AG04450 (cell line): ENCODE measurements around the gene NOL3. TPM values are rescaled to one million over a fixed set of nuclear protein-coding genes. Genes with fewer than 3 reads are reported as not detected.

Experiments used
- CTCF ChIA-PET: fragments of 300-600, 350-600 bp; formaldehyde crosslinking; extraction: SDS; loops from one replicate; lab custom pipeline; 2022; ENCODE audit warnings: antibody characterized with exemption, inconsistent platforms; lab: Charles Lee
- POLR2A ChIA-PET: fragments of 350-600 bp; formaldehyde crosslinking; extraction: SDS; loops from one replicate; lab custom pipeline; 2021; ENCODE audit warnings: antibody characterized with exemption, inconsistent platforms; lab: Yijun Ruan, JAX
- DNase-seq: peaks from one replicate; pipeline ENCODE4 v3.0.0-alpha.2; 2011; ENCODE audit warnings: low read depth, low spot score
- H3K27ac ChIP-seq: one replicate; pipeline ENCODE4 v1.5.1; 2012; ENCODE audit warnings: low read depth, low read length, control low read depth
- H3K27me3 ChIP-seq: one replicate; pipeline ENCODE4 v1.6.0; 2012; ENCODE audit warnings: low read length; ENCODE audit not compliant: control insufficient read depth, insufficient read depth
- H3K4me3 ChIP-seq: 2 replicates; pipeline ENCODE4 v1.5.1; 2011; ENCODE audit warnings: mild to moderate bottlenecking, low read depth, low read length, control low read depth
- H3K9me3 ChIP-seq: 2 replicates; pipeline ENCODE4 v1.5.1; 2012; ENCODE audit warnings: low read length; ENCODE audit not compliant: control insufficient read depth, insufficient read depth
- polyA plus RNA-seq: library from polyadenylated mRNA; depleted of rRNA; stranded (reverse); fragments of >200 nt; gene quantifications from 2 replicates; pipeline ENCODE4 v1.2.3, GENCODE V29; 2011
- TF ChIP-seq, protein P1 (sequence below): IDR thresholded peaks from 2 replicates; pipeline ENCODE4 v1.5.1; 2011; ENCODE audit warnings: low read depth, low read length, control low read depth, inconsistent platforms

The NOL3 gene
- polyA plus RNA-seq, 1 experiment, result 8.2 TPM

DNA sequence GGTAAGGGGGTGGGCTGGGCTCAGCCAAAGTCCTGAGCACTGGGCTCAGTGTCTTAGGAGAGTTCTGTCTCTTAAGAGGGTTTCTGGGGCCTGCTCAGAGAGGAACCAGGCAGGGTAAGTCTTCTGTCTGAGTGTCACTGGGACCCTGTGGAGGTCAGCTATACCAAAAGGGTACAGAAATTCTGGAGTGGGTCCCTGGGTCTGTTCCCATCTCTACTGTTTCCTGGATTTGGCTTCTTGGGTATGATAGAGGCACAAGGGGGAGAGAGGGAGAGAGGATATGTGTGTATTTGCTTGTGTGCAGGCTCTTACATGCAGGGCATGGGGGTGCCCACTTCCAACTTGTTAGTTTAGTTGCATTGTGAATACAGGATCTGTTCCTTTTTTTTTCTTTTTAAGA is 23.2 kb downstream of the NOL3 start:
- Histone ChIP-seq H3K27ac (no peak overlapping the region), H3K9me3 (no peaks in the 10 kb centered on the region; the same call in 1 of the 2 replicates), H3K27me3 (no peaks in the 10 kb centered on the region), H3K4me3 (peak overlapping the region; percentile 98)
- DNase-seq, result no peak
- POLR2A ChIA-PET, result no interaction called here
- CTCF ChIA-PET, result interaction anchor here (0.9 kb wide), 1 partner anchor 288 kb away, joined by 3 read pairs; the partner anchor contains the start of gene ATP6V0D1
- TF ChIP-seq, protein P1, sequence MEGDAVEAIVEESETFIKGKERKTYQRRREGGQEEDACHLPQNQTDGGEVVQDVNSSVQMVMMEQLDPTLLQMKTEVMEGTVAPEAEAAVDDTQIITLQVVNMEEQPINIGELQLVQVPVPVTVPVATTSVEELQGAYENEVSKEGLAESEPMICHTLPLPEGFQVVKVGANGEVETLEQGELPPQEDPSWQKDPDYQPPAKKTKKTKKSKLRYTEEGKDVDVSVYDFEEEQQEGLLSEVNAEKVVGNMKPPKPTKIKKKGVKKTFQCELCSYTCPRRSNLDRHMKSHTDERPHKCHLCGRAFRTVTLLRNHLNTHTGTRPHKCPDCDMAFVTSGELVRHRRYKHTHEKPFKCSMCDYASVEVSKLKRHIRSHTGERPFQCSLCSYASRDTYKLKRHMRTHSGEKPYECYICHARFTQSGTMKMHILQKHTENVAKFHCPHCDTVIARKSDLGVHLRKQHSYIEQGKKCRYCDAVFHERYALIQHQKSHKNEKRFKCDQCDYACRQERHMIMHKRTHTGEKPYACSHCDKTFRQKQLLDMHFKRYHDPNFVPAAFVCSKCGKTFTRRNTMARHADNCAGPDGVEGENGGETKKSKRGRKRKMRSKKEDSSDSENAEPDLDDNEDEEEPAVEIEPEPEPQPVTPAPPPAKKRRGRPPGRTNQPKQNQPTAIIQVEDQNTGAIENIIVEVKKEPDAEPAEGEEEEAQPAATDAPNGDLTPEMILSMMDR, result no peak

DNA sequence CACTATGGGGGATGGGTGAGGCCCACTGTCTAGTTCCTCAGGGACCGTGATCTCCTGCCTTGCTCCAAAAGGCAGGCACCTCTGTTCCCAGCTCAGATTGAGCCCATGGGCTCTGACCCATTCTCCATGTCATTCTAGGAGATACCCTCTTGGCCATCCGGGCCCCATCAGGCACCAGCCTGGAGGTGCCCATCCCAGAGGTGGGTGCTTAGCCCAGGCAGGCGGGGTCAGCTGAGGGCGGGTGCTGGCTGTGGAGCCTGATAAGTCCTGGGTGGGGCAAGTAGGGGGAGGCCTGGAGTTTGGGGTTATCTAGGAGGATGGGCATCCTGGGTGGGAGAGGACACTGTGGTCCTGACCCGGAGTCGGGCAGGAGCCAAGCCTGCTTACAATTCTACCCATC is 23.9 kb downstream of the NOL3 start:
- ChIA-PET CTCF (no interaction called here), POLR2A (no interaction called here)
- Histone ChIP-seq H3K27ac (no peak overlapping the region), H3K9me3 (no peaks in the 10 kb centered on the region; the same call in 1 of the 2 replicates), H3K27me3 (no peaks in the 10 kb centered on the region), H3K4me3 (no peak overlapping the region)
- no peak for DNase-seq
- TF ChIP-seq, protein P1, result no peak

DNA sequence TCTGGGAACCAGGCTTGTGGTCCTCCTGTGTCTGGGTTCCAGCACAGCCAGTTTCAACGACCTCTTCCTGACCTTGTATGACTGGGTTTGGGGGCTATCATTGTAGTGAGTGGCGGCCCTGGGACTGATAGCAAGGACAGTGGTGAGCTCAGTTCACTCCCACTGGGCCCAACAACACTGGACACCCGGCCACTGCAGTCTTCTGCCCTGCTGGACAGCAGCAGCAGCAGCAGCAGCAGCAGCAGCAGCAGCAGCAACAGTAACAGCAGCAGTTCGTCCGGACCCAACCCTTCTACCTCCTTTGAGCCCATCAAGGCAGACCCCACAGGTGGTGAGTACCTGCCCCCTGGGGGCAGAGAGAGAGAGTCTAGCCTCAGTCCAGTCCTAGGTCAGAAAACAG is 25.3 kb downstream of the NOL3 start:
- POLR2A ChIA-PET, result no interaction called here
- Histone ChIP-seq H3K9me3 (no peaks in the 10 kb centered on the region; the same call in 1 of the 2 replicates), H3K4me3 (no peak overlapping the region)

DNA sequence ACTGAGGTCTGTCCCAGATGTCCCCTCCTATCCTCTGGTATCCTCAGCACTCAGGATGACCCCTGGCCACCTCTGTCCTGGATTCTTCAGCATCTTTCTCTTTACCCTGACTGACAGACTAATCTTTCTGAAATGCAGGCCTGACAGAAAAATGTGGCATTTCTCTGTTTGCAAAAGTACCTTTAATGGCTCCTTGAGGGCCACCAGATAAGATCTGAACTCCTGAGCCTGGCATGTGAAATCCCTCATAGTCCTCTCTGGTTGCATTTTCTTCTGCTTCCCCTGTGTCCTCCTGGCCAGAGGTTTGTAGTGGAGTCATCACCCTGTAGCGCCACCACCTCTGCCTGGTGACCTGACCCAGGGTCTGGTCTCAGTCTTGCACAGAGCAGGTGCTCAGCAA is 26.5 kb downstream of the NOL3 start:
- TF ChIP-seq, protein P1, result no peak
- H3K4me3 ChIP-seq, result no peak overlapping the region
- ChIA-PET CTCF (interaction anchor here (1.0 to 1.3 kb wide), 2 partner anchors 10 to 236 kb away, joined by 3 to 4 read pairs; partner anchors contain the start of gene CES3), POLR2A (no interaction called here)
- DNase-seq, result no peak
- no peak overlapping the region for H3K27ac ChIP-seq
- H3K9me3 ChIP-seq, result no peaks in the 10 kb centered on the region; the same call in 1 of the 2 replicates
- no peaks in the 10 kb centered on the region for H3K27me3 ChIP-seq

More for the DNA sequence above, 25.3 kb downstream of the NOL3 start:
- CTCF ChIA-PET, result no interaction called here
- DNase-seq, result no peak
- no peaks in the 10 kb centered on the region for H3K27me3 ChIP-seq
- no peak overlapping the region for H3K27ac ChIP-seq
- TF ChIP-seq, protein P1, result no peak

DNA sequence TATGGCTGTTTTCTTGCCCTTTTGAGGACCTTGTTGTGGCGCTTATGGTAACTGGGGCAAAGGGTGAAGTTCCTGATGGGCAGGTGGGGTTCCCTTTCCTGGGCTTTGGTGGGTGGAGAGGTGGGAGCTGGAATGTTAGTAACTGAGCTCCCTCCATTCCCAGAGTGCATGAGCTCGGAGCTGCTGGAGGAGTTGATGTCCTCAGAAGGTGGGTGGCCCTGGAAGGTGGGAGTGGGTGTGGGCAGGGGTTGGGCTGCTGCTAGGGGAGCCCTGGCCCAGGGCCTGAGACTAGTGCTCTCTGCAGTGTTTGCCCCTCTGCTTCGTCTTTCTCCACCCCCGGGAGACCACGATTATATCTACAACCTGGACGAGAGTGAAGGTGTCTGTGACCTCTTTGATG is 27.4 kb downstream of the NOL3 start:
- POLR2A ChIA-PET, result interaction anchor here (1.0 to 2.4 kb wide), 5 partner anchors 11 to 63 kb away, joined by 3 to 9 read pairs (median 3); partner anchors contain the start of gene TMEM208
- Histone ChIP-seq H3K4me3 (no peak overlapping the region), H3K27me3 (no peaks in the 10 kb centered on the region), H3K27ac (no peak overlapping the region), H3K9me3 (no peaks in the 10 kb centered on the region; the same call in 1 of the 2 replicates)
- DNase-seq, result no peak
- TF ChIP-seq, protein P1, result no peak
- CTCF ChIA-PET, result interaction anchor here (0.5 to 1.4 kb wide), 9 partner anchors 8 to 250 kb away, joined by 3 to 5 read pairs (median 4); partner anchors contain the start of gene CES3
